Skeletal muscle satellite cell (primary cell): ENCODE results near the gene KLHL1. TPM values are rescaled to one million over a fixed set of nuclear protein-coding genes. Genes with fewer than 3 reads are reported as not detected.
"Not testable (repeated sequence)": the region's sequence is repeated elsewhere in the genome, so short reads cannot be mapped to it uniquely, and the experiment has no call there.

Source experiments
- H3K27me3 ChIP-seq: 2 replicates; pipeline ENCODE4 v1.7.0; 2013; ENCODE audit warnings: low read length; ENCODE audit not compliant: control insufficient read depth, insufficient read depth
- H3K36me3 ChIP-seq: 2 replicates; pipeline ENCODE4 v1.7.0; 2013; ENCODE audit warnings: mild to moderate bottlenecking, control low read depth, low read length; ENCODE audit not compliant: insufficient read depth
- H3K4me1 ChIP-seq: 2 replicates; pipeline ENCODE4 v1.7.0; 2013; ENCODE audit warnings: low read length; ENCODE audit not compliant: control insufficient read depth, insufficient read depth
- H3K4me2 ChIP-seq: 2 replicates; pipeline ENCODE4 v1.7.0; 2013; ENCODE audit warnings: mild to moderate bottlenecking, low read length
- H3K4me3 ChIP-seq: 2 replicates; pipeline ENCODE4 v1.7.0; 2013; ENCODE audit warnings: low read length
- H3K9ac ChIP-seq: 2 replicates; pipeline ENCODE4 v1.7.0; 2013; ENCODE audit warnings: mild to moderate bottlenecking, low read depth, low read length, moderate library complexity
- H3K9me3 ChIP-seq: replicated peaks from 2 replicates; pipeline ENCODE4 v1.7.0; 2013; ENCODE audit warnings: mild to moderate bottlenecking, control low read depth, low read length
- total RNA-seq: library from RNA; depleted of rRNA; stranded (reverse); fragments of >200 nt; gene quantifications from 2 replicates; pipeline ENCODE4 v1.2.3, GENCODE V29; 2012; rRNA removed

Gene KLHL1
- total RNA-seq: under 0.01 TPM in 1 of 2 replicates, not detected in the other

- no peak within 1 kb of the TSS for H3K9ac ChIP-seq
- H3K36me3 ChIP-seq: no peaks in the 10 kb centered on the region
- H3K4me2 ChIP-seq: no peak within 1 kb of the TSS
- H3K27me3 ChIP-seq: no peaks in the 10 kb centered on the region
- H3K4me1 ChIP-seq: no peaks in the 10 kb centered on the region
- no peak within 1 kb of the TSS for H3K4me3 ChIP-seq
- no peaks in the 10 kb centered on the region for H3K9me3 ChIP-seq
Observed at GRCh38 chr13:70108356-70109105, at the start of gene KLHL1. KLHL1 (minus strand) TSS chr13:70108452; CDS start chr13:70107699, 753 bp downstream.

- H3K27me3 ChIP-seq, H3K4me1 ChIP-seq, H3K9ac ChIP-seq, H3K4me3 ChIP-seq, H3K4me2 ChIP-seq, H3K9me3 ChIP-seq, H3K36me3 ChIP-seq: not testable (repeated sequence)
Observed at GRCh38 chr13:70142658-70143057, 34.4 kb upstream of the KLHL1 start.

DNA sequence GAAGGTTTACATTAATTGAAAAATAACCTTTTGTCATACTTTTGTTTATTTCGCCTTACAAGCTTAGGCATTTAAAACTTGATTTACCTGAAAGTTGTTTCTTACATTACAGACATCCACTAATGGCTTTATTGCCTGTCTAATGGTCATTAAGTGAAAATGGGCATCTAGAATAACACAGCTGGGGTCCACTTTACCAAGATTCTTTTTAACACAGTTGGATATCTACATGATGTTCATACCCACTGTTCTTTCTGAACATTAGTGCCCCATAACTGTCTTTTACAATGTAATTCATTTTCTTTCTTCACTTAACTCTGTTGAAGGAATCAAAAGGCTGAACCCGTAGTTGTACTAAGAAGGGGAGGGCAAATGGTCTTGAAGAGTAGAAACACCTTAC, 19.8 kb upstream of the KLHL1 start:
- Histone ChIP-seq H3K4me1 (no peaks in the 10 kb centered on the region), H3K9ac (no peak overlapping the region), H3K27me3 (no peaks in the 10 kb centered on the region), H3K4me3 (no peak overlapping the region), H3K36me3 (no peaks in the 10 kb centered on the region), H3K9me3 (peaks cover 5% of the 10 kb centered on the region), H3K4me2 (no peak overlapping the region)

DNA sequence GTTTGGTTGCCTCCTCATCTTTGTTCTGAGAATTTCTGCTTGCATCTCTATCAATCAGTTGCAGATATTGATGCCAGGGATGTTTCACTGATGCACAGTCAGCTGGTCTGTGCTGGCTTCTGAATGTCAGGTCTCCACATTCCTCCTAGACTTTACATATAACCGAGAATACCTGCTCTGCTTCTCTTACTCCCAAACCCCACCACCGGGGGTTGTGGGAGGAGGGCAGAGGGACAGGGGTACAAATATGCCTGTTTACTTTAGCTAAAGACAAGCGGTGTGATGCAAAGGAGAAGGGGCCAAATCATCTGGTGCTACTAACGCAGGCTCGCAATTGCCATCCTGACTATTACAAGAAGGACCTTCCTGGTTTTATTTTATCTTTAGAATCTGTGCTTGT, 17.4 kb upstream of the KLHL1 start:
- H3K4me1 ChIP-seq: no peaks in the 10 kb centered on the region
- no peaks in the 10 kb centered on the region for H3K36me3 ChIP-seq
- H3K9me3 ChIP-seq: no peaks in the 10 kb centered on the region
- no peaks in the 10 kb centered on the region for H3K27me3 ChIP-seq
- no peak overlapping the region for H3K9ac ChIP-seq
- H3K4me2 ChIP-seq: no peak overlapping the region
- no peak overlapping the region for H3K4me3 ChIP-seq

- no peaks in the 10 kb centered on the region for H3K27me3 ChIP-seq
- no peaks in the 10 kb centered on the region for H3K4me1 ChIP-seq
- peaks cover 3% of the 10 kb centered on the region for H3K9me3 ChIP-seq
- no peak overlapping the region for H3K9ac ChIP-seq
- H3K4me2 ChIP-seq: no peak overlapping the region
- H3K36me3 ChIP-seq: no peaks in the 10 kb centered on the region
- no peak overlapping the region for H3K4me3 ChIP-seq
Observed at GRCh38 chr13:70117338-70117905, 9.2 kb upstream of the KLHL1 start.

DNA sequence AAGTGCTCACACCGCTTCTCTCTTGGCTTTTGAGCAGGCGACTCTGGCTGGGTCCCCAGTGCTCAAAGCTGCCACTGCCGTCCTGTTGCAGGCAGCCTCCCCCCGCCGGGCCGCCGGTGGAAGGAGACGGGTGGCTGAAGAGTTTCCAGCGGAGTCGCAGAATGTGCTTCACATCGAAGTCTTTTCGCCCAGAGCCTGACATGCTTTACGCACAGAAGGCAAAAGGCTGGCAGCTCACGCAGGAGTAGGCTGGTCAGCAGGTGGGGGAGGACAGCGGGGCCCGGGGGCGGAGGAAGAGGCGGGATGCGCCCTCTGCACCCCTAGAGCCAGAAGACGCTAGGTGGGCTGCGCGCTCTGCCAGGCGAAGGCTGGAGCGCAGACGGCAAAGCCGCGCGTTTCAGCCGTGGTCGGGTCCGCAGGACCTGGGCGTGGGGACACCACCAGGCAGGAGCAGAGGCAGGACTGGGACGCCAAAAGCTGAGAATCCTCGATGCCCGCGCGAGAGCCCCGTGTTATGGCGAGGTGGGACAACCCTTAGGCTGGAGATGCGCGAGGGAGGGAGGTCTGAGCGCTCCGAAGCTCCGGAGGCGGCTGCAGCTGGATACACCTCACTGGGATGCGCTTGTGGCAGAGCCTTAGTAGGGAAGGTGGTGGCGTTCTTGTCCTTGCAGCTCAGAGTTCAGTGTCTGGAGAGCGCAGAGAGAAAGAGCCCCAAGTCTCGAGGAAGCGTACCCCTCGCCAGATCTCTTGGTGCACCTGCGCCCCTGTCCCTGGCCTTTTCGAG, 562 bp downstream of the KLHL1 start, which contains the start of gene ATXN8OS:
TSS of gene ATXN8OS (plus strand) at position 329 of the 784 bp plus-strand sequence.
- Histone ChIP-seq H3K36me3 (no peaks in the 10 kb centered on the region), H3K4me1 (no peaks in the 10 kb centered on the region), H3K4me3 (no peak within 1 kb of the TSS), H3K27me3 (no peaks in the 10 kb centered on the region), H3K9ac (no peak within 1 kb of the TSS), H3K9me3 (no peaks in the 10 kb centered on the region), H3K4me2 (no peak within 1 kb of the TSS)

DNA sequence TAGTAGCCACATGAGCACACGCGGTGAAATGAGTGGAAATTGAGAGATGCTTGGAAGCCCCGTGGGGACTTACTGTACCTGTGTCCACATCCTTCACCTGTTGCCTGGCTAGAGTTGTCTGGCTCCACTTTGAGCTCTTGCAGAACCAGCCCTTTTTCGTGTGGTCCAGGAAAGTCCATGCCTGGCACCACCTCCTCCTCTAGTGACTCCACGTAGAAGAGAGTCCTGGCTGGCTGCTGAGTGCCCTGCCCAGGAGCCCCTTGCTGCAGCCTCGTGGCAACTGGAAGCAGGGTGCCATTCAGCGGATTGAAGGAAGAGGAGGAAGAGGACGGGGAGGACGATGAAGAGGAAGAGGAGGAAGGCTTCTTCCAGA, 1.1 kb downstream of the KLHL1 start:
- Histone ChIP-seq H3K36me3 (no peaks in the 10 kb centered on the region), H3K4me3 (no peak overlapping the region), H3K9ac (no peak overlapping the region)

DNA sequence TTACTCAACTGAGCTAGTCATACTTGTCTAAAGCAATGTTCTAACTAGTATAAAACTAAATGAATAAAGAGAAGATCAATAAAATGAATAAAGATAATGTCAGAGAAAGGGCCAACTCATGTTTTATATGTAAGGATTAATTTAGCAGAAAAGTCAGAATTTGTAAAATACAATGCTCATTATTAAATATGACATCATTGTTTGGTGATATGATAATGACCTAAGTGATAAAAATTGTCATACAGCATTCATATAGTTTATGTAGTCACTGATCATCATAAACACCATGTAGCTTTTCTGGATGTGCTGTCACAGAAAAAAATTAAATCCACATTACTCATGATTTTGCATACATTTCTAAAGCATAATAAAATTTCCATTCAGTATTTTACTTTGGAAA, 3.8 kb downstream of the KLHL1 start:
- Histone ChIP-seq H3K27me3 (no peaks in the 10 kb centered on the region), H3K4me2 (no peak overlapping the region), H3K9me3 (peaks cover under 1% of the 10 kb centered on the region), H3K9ac (no peak overlapping the region), H3K4me1 (no peaks in the 10 kb centered on the region), H3K4me3 (no peak overlapping the region), H3K36me3 (no peaks in the 10 kb centered on the region)

More for the DNA sequence above, 1.1 kb downstream of the KLHL1 start:
- Histone ChIP-seq H3K4me2 (no peak overlapping the region), H3K4me1 (no peaks in the 10 kb centered on the region), H3K9me3 (no peaks in the 10 kb centered on the region), H3K27me3 (no peaks in the 10 kb centered on the region)

- H3K36me3 ChIP-seq: no peaks in the 10 kb centered on the region
- H3K4me1 ChIP-seq: no peaks in the 10 kb centered on the region
- no peak overlapping the region for H3K9ac ChIP-seq
- no peak overlapping the region for H3K4me2 ChIP-seq
- H3K4me3 ChIP-seq: no peak overlapping the region
- H3K9me3 ChIP-seq: peaks cover 3% of the 10 kb centered on the region
- no peaks in the 10 kb centered on the region for H3K27me3 ChIP-seq
Observed at GRCh38 chr13:70098669-70099068, 9.6 kb downstream of the KLHL1 start.

DNA sequence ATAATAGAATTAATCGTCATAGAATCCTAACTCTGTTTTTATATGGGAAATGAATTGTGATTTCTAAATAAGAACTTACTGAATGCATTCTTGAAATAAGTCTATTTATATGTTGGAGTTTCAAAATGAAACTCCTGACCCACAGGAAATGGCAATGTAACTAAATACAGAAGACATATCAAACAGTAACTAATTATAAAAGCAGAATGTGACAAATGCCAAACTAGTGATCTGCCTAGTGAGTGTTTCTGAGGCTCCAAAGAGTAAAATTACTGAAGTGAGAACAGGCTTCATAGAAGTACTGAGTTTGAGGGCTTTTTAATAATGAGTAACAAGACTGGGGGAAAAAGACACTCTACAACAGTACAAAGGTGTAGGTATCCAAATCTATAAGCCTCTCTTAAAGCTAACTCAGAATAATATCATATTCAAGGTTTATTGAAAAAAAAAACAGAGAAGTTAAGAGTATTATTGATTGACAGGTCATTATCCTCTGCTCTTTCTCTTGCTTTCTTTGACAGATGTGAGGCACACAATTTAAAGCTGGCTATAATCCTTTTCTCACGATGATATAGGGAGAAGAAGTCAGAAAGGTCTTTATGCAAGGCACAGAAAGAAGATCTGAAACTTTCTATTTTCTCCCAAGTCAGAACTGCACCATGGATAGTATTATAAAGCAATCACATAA, 18.1 kb downstream of the KLHL1 start:
- Histone ChIP-seq H3K4me1 (no peaks in the 10 kb centered on the region), H3K36me3 (no peaks in the 10 kb centered on the region), H3K27me3 (no peaks in the 10 kb centered on the region), H3K4me3 (no peak overlapping the region), H3K9me3 (no peaks in the 10 kb centered on the region), H3K9ac (no peak overlapping the region), H3K4me2 (no peak overlapping the region)

- Histone ChIP-seq H3K9me3 (no peaks in the 10 kb centered on the region), H3K4me1 (no peaks in the 10 kb centered on the region), H3K36me3 (no peaks in the 10 kb centered on the region), H3K27me3 (no peaks in the 10 kb centered on the region), H3K9ac (no peak overlapping the region), H3K4me3 (no peak overlapping the region), H3K4me2 (no peak overlapping the region)
Observed at GRCh38 chr13:70088926-70089325, 19.3 kb downstream of the KLHL1 start.
